Activated CD4-positive, alpha-beta T cell treated with anti-CD3 and anti-CD28 coated beads, Interleukin-2, amount 50 U/mL, for 48 hours (primary cell): ENCODE measurements around the gene IL19.
A peak's percentile ranks its signal among the peaks of the same experiment; 100 is the strongest.
"Not testable (repeated sequence)": the region's sequence is repeated elsewhere in the genome, so short reads cannot be mapped to it uniquely, and the experiment has no call there.

Source experiments
- DNase-seq, 2 experiments: peaks; one replicate each; pipeline ENCODE4 v3.0.0-alpha.2; 2020

IL19 gene

DNA sequence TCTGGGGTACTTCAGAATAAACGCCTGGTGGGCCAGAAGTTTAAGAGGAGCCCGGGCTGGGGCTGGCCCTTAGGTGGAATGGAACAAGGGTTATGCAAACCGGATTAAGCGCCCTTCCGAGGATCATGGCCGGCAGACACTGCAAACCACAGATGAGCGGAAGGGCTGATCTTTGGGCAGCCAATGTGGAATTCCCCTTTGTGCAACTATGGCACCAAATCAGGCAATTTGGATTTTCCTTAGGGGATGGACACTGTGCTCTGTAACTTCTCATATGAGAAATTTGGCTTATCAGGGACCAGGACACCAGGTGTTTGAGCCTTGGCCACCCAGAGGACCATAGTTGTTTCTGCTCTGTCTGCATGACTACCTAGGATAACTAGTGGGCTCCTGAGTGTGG lies 7.5 kb downstream of the IL19 start:
- no peak for DNase-seq

DNA sequence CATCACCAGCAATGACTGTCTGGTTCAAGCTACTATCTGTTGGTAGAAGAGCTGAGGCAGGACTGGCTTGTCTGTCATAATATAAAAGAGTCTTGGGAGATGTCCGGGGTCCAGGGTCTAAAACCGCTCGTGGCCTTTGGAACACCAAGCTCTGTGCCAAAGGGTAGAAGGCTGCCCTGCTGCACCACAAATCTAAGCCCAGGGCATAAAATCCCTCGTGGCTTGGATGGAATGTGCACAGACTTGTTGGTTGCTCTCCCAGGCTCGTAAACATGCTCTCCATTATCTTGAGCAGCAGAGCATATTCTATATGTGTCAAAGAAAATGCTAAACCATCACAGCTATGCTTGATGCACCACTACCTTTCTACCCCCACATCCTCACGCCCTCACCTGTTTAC lies 8.3 kb downstream of the IL19 start:
- not testable (repeated sequence) for DNase-seq

DNA sequence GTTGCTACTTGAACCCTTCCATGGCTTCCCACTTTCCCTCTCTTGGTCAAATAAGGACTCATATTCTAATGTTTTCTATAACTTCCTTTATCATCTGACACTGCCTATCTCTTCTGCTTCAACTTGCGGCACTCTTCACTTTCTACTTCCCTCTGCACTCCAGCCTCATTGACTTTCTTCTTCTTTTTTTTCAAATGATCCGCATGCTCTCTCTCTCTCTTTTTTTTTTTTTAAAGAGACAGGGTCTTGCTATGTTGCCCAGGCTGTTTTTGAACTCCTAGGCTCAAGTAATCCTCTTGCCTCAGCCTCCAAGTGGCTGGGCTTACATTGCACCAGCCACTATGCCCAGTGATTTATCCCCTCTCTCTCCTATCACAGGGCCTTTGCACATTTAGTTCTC lies 9.1 kb downstream of the IL19 start:
- DNase-seq, result no peak

DNA sequence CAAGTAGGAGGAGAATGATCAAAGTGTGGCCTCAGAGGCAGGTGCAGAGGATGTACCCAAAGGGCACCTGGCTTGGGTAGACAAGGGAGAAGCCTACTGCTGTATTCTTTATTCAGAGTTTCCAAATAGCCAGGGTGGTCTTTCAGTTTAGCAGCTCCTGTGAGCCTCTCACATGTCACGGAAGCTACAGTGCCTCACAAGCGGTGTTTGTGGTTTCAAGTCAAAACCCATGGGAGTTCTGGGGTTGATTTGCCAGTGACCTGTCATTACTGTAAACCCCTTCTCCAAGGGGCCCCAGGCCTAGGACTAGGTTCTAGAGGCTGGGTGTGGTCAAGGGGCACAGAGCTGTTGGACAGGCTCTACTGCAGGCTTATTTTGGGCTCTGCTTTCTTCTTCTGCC lies 11.9 kb downstream of the IL19 start:
- no peak for DNase-seq

DNA sequence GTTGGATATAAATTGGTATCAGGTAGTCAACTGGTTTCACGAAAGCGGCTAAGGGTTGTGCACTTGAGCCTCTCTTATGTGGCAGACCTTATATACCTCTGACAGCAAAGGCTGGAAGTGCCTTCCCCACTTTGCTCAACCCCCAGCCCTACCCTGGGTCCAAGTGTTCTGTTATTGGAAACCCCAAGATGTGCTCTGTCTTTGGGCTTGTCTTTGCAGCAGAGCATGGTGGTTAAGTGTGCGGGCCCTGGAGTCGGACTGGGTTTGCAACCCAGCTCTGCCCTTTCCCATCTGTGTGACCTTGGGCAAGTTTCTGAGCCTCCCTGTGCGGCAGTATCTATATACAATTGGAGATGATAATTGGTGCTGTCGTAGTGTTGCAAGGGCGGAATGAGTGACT lies 12.9 kb downstream of the IL19 start:
- DNase-seq, result no peak

DNA sequence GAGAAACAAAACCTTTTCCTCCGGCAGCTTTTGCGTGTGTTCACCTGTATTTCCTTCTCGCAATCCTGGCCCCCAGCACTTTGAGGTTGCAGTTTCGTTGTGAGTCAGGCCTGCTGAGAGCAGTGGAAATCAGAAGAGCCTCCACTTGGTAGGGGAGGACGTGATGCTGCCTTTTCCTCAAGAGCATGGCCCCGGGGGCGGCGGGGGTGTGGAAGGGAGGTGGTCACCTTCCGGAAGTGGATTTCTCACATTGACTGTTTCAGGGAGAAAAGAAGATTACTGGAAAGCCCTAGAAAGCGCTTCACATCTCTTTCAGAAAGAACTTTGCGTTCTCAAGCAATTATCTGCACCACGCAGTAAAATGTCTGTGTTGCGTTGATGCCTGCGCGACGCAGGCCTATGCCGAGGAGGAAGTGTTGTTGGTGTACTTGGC lies 13.9 kb downstream of the IL19 start:
- peak; percentile 92 to 94 for DNase-seq

DNA sequence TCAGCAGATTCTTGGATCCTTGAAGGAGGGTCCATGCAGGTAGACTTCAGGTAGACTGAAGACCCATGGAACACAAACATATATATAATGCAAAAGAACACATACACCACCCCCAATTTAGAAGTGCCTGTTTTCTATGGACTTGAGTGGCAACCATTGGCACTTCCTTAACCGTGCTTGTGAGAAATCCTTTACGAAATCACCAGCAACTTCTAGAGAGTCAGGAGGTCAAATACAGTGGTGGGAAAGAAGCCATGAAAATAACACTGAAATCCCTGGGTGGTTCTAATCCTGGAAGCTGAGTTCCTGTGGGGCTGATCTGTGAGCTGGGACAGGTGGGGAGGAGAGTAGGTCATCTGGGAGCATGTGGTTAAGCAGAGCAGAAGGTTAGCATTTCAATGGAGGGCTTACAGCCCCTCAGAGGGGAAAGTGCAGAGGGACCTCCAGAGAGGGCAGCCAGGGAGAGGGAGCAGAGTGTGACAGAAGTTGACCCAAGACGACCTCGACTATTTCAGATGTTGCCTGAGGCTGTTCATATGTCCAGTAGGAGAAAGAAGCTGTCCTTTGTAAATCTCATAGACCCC lies 14.7 kb downstream of the IL19 start:
- no peak for DNase-seq

DNA sequence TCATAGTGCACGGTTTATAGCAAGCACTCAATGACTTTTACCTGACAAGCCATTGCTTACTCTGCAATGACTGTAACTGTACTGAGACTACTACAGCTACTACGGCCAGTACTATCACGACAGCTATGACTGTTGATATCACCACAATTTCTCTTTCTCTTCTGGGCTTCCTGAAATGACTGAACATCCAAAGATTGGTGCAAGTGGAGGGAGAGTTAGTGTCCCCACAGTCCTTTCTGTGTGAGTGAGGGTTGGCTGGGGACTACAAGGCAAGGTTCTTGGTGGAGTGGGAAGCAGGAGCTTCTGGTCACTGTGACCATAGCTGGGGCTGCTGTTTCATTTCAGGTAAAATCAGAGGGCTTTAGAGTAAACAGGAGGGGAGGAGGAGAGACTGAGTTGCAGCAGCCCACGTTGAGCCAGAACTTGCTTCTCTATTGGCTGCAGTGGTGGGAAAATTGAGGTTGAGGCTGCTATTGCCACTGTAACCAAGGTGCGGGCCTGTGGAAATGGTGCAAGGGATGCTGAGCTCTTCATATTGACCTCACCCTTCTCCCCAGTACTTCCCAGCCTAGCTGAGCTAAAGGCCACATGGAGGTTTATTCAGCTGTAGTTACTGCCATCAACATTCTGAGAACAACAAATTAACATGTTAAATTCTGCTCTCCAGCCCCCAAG lies 15.8 kb downstream of the IL19 start:
- no peak for DNase-seq

DNA sequence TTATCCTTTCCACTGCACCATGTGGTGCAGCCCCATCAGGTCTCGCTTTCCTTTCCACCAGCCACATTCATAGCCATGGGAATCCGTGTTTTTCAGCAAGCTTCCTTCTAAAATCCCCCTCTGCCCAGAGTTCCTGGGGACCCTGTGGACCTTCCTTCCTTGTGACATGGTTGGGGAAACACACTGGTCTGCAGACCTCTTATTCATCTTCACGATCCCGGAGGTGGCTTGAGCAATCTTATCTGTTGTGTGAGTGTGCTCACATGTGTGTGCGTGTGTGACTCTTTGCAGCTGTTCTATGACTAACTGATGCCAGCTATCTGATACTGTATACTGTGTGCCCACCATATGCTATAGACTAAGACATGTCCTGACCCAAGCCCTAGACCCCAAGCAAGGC lies 17.3 kb downstream of the IL19 start:
- DNase-seq, result no peak

DNA sequence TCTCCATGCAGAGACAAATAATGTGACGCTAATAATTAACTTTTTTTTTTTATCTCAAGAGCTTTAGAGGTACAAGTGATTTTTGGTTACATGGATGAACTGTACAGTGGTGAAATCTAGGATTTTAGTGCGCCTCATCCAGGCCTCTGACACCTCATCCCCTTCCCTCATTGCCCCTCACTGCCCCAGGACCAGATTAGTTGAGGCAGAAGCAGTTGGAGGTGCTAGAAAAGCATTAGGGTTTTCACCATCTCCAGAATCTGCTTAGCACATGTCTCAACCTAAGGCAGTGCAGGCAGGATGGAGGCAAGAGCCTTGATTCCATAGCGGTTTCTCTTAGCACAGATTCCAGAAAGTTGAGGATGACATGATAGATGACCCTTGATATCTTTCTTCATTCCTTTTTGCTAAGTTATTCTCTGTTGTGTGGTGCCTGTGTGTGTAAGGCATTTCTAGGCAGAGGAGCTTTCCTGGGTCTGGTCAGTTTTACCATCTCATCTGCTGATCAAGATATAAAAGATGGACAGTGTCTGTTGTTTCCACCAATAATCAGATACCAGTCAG lies 18.0 kb downstream of the IL19 start:
- no peak for DNase-seq

DNA sequence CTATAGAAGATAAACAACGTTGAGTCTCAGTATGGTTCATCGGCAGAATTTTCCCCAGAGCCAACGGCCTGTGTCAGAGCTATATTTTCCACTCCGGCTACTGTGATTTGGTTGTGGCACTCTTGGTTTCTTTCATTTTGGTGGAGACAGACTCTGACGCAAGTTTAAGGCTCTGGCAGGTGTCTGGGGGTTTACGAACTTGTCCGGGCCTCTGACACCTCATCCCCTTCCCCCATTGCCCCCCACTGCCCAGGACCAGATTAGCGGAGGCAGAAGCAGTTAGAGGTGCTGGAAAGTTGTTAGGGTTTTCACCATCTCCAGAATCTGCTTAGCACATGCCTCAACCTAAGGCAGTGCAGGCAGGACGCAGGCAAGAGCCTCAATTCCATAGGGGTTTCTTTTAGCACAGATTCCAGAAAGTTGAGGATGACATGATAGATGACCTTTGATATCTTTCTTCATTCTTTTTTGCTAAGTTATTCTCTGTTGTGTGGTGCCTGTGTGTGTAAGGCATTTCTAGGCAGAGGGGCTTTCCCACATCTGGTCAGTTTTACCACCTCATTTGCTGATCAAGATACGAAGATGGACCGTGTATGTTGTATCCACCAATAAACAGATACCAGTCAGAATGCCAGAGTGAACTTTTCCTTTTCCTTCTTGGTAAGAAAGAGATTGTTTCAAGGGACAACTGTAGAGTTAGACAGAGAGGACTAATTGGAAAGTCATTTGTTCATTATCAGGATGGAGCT lies 20.1 kb downstream of the IL19 start:
- DNase-seq, result no peak

DNA sequence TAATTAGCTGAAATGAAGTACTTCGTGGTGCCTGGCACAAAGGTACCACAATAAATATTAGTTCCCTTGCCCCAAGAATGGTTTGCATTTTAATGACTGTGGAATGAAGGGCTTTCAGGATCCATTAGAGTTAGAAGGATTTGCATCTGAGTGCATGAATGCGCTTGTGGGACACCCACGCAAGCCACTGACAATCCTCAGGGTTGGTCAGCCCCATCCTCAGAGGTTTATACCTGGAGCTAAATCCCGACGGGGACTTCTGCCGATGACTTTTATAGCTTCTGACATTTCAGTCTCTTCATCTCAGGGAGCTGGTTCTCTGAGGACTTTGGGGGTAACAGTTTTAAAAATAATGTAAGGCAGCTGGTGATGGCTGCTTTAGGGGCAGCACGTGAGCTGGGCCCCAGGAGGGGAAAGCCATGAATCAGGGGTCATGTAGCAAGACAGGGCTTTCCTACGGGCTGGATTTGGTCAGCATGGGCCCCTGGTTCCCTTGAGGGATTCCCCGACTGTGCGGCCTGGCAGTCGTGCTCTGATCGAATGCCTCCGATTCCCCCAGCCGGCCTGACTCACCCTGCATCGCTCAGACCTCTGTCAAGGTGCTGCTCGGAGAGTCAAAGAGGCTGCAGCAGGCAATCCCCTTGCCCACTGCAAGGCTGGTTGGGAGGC lies 22.5 kb downstream of the IL19 start:
- no peak for DNase-seq

DNA sequence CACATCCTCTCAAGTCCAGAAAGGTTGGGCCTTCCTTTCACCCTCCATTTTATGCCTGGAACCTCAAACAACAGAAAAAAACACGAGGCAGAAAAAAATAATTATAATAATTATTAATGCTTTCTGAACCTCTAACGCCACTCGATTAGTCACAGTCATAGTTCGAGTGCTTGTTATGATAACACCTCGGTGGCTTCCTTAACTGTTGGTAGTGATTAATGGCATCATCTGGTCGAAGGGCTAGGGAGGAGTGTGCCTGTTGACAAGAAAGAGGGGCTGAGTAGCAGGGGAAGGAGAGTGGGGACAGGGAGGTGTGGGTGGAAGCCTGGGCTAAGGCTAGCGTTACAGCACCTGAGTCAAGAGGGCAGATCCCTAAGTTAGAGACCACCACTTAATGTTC lies 23.0 kb downstream of the IL19 start:
- no peak for DNase-seq

DNA sequence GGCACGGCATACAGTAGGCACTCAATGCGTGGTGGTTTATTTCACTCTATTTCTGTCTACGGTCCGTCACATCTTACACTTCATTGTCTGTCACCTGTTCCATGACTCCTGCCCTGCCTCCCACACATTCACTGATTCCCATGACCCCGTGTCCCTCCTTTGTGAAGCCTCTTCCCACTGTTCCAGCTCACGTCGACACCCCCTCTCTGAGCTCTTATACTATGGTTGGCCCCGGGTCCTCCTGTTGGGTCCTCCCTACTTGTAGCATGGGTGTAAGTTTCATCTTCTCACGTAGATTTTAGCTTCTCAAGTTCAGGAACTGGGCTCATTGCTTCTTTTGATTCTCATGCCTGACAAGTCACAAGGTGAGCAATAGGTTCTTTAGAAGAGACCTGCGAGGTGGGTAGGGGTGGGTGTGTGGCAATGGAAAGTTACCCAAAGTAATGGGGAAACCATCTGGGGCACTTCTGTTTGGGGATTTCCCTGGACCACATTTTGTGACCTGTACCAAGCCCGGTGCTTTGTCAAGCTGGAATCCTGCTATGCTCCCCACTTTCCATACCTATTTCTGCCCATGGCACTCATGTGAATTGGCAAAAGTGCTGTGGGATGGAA lies 23.8 kb downstream of the IL19 start:
- peak; percentile 59 to 67 for DNase-seq

DNA sequence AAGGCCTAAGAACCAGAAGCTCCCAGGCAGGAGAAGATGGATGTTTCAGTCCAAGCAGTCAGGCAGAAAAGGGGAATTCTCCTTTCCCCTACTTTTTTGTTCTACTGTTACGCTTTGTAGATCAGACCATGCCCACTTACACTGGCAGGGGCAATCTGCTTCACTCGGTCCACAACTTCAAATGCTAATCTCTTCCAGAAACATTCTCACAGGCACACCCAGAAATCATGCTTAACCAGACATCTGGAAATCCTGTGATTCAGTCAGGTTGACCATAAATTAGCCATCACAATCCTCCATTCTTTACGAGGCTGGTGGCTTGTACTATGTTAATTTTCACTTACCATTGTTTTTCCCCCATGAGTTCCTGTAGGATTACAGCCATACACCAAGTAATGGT lies 25.5 kb downstream of the IL19 start:
- no peak for DNase-seq

DNA sequence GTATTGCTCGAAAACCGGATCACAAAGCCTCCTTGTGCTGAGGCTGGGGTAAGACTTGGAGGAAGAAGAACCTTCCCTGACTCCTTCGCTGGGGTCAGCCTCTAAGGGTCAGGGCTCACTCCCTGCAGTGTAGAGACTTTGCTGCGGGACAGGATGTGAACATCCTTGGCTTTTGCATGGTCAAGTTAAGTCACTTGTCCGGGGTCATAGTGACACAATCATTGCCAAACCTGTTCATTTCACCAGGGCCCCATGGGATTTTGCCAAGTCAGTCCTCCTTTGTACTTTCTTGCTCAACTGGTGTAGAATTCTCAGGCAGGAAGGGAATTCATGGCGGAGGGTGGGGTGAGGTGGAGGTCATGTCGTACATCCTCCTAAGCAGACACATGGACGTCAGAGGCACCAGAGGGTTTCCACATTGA lies 26.4 kb downstream of the IL19 start:
- no peak for DNase-seq

DNA sequence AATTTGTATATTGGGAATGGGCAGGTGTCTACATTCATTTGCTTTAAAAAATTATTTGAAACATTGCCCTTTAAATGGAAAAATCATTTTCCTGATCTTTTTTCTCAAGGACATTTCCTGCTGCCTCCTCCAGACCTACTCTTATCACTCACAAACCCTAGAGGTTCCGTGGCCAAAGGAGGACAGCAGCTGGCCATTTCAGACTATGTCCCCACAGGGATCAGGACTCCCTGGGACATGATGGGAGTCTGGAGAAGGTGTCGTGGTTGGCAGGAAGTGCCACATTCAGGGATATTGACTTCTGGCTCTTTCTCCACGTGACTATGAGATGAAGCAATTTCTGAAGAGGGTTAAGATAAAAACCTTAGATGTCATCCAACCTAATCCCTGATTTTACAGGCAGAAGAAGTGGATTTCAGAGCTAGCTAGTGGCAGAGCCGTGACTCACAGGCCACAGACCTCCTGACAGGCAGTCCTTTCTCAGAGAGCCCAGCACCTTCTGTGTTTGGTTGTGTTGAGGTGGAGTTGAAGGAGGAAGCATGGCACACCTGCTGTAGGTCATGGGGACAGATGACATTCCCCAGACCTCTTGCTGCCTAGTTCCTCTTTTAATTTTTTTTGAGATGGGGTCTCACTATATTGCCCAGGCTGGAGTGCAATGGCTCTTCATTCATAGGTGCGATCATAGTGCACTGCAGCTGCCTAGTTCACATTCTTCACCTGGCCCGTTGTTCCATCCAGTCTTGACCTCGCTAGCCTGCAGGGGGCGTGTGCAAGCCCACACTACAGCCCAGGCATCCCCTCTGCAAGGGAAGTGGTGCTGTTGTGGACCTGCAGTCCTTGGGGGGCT lies 27.2 kb downstream of the IL19 start:
- no peak for DNase-seq

DNA sequence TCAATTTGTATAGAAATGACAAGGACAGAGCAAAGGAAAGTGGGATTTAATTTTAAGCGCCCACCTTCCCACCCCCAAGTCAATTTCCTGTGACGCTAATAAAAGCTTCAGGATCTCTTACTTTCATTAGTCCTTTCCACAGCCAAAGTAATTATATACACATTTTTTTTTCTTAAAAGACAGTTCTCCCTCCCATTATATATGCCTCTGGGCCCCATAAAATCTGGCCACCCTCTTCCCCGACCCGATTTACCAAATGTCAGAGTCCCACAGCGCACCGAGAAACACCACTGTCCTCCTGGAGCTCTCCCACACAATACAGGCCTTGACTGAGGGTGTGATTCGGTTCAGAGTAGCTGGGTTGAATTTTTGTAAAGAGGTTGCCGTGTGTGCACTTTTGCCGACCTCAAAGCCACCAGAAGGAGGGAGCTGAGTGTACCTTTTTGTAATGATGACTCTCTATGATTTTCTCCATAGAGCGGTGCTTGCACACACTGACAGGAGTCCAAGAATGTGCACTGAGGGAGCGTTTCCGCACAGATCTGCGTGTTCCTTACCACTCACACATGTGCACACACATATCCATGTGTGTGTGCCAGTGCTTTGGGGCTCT lies 27.9 kb downstream of the IL19 start:
- DNase-seq, result no peak

DNA sequence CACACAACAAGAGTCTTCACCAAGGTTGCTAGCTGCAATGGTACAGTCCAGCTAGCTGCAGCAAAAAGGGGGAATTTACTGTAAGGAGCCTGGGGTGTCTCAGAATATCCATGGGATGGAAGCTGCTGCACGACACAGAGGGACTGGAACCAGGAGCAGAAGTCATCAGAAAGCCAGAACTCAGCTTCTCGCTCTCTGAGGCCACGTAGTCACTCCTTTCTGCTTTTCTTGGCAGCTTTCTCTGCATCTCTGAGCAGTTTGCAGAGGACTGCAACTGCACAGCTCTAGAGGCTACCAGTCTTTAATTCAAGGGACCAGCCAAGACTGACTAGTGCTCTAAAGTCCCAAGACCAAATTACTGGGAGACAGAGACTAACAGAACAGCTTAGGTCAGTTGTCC lies 28.7 kb downstream of the IL19 start:
- DNase-seq, result no peak

DNA sequence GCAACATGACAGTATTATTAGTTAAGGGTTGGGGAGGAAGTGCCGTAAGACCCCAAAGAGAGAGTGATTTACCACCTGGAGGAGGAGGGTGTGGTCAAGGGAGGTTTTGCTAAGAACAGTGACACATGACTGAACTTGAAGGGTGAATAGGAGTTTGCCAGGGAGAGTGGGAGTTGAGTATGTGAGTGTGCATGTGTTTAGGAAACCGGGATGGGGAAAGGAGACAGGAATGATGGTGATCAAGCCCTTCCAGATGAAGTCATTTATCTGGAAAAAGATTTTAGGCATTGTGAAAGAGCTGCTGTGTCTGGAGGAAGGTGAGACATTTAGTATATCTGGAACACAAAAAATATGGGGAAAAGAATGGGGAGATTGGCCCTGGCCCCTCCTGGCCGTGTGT lies 29.8 kb downstream of the IL19 start:
- no peak for DNase-seq

DNA sequence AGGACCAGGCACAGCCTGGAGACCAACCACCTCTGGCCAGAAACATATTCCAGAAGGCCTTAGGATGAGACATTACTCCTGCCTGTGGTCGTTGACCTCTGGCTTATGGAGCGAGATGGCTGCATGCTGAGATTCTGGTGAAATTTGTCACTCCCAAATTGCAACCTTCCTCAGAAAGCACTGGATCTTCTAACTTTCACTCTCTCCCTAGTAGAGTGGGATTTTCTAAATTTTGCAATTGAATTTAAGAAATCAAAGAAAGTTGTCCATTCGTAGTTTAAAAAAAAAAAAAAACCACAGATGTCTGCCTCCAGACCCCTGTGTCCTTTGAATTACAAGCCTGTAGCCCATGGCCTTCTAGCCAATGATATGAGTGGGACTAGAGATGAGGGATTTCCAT lies 30.3 kb downstream of the IL19 start:
- no peak for DNase-seq

DNA sequence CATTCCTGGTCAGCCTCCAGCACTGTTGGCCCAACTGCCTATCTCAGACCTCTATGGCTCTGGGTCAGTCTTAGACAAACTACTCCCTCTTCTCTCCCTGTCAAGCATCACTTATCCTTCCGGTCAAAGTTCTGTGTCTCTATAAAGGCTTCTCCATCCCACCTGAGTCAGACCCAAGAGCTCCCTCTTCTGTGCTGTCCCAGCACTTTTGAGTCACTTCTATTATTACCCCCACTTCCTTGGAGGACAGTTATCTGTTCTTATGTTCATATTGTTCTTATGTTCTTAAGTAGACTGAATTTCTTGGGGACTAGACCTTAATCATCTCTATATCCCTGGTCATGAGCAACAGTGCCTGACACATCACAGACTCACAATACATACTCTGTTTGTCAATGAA lies 30.9 kb downstream of the IL19 start:
- DNase-seq, result no peak
